NCI-H774 (cell line): Measurements from ENCODE around the gene ZNF550.
"Not testable (repeated sequence)": the region's sequence is repeated elsewhere in the genome, so short reads cannot be mapped to it uniquely, and the experiment has no call there.

Source experiments
- DNase-seq: peaks from one replicate; lab custom pipeline; 2025; lab: John Stamatoyannopoulos, UW

Gene ZNF550

GRCh38 chr19:57527136-57527881, 32.4 kb downstream of the ZNF550 start, which contains the start of gene ZNF549:
ZNF549 (plus strand) TSS chr19:57527356; CDS start chr19:57527574, 218 bp downstream.
- peak; percentile 95 for DNase-seq

DNA sequence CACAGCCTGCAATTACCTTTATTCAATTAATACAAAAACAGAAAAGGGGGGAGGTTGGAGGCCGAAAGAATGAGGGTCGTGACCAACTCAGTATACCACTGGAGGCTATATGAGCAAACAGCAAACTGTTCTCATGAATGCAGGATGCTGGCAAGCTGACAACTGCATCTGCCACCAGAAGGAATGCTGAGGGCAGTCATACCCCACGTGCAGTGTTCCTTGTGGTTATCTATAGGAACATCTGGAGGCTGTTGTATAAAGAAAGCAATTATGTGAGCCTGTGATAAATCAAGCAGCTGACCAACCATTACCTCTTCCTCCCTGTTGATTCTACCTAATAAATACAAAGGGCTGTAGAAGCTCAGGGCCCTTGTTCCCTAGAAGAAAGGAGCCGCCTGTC, 41.6 kb downstream of the ZNF550 start:
- DNase-seq: not testable (repeated sequence)

- DNase-seq: no peak
Observed at GRCh38 chr19:57515255-57515654, 44.4 kb downstream of the ZNF550 start.

- no peak for DNase-seq
Observed at GRCh38 chr19:57512845-57513244, 46.8 kb downstream of the ZNF550 start.

GRCh38 chr19:57511484-57511883, 48.2 kb downstream of the ZNF550 start:
- DNase-seq: no peak

DNA sequence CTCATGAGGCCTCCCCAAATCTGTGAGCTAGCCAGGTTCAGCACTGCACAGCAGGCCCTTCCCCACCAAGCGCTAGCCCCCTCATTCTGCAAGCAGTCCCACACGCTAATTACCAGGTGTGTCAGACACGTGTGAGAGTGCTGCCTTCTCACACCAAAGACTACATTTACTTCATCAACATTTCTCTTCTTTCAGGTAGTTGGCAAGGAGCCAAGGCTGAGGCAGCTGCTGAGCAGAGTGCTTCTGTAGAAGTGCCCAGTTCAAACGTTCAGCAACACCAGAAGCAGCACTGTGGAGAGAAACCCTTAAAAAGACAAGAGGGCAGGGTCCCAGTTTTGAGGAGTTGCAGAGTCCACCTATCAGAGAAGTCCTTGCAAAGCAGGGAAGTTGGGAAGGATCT, 53.5 kb downstream of the ZNF550 start:
- DNase-seq: no peak

DNA sequence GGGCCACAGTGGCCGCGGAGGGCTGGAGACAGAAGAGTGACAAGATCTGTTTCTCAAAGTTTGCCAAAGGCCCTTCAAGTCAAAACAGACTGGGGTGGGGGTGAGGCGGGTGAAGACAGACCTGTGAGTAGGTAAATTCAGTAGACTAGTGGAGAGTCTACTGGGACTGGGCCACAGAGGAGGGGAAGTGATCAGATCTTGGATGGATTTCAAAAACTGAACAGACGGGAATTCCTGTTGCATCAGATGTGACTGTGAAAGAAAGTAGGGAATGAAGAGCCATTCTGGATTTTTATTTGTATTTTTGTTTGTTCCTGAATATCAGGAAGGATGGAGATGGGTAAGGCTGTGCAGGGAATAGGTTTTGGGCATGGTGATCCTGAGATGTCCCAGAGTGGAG, 59.3 kb downstream of the ZNF550 start:
- not testable (repeated sequence) for DNase-seq

- DNase-seq: peak; percentile 83
Observed at GRCh38 chr19:57499680-57500395, 59.8 kb downstream of the ZNF550 start, which contains the start of gene ZNF773. ZNF773 (plus strand) TSS chr19:57499938; CDS start chr19:57500081, 143 bp downstream.

GRCh38 chr19:57499332-57499679, 60.4 kb downstream of the ZNF550 start:
- not testable (repeated sequence) for DNase-seq

GRCh38 chr19:57488299-57488644, 71.4 kb downstream of the ZNF550 start:
- not testable (repeated sequence) for DNase-seq

DNA sequence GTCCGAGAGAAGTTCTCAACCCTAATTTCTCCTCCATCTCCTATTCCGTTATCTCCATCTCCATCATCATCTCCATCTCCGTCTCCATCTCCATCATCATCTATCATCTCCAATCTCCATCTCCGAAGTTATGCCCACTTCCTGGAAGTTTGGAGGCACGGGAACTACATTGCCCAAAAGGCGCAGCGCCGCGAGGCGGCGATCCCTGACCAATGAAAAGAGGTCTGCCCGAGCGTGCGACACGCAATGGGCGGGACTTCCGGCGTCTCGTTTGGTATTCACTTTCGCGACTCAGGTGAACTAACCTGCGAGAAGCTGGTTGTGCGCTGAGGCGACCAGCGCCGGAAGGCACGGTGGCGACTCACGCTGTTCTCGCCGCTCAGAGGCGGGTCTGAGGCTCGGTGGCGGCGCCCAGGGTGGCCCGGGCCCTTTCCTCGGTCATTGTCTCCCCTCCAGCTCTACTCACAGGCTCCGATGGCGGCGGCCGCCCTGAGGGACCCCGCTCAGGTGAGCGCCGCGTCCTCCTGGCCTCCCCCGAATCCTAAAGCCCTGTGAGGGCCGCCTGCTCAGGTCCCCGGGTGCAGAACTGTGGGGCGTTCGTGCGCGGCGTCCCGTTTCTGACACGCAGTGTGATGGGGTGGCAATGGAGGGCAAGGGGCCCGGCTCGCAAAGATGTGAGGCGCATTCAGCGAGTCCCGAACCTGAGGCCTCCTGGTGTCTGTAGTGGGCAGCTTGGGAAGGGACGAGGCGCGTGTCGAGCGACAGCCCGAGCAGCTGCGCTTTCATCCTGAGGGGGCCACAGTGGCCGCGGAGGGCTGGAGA, 72.0 kb downstream of the ZNF550 start, which contains the start of gene ZNF419:
Gene ZNF419 (plus strand): TSS at position 274 of the 822 bp plus-strand sequence. CDS start 201 bp downstream, at position 475.
- DNase-seq: peak; percentile 93
